ENCODE data around the gene BMP7.

DNA sequence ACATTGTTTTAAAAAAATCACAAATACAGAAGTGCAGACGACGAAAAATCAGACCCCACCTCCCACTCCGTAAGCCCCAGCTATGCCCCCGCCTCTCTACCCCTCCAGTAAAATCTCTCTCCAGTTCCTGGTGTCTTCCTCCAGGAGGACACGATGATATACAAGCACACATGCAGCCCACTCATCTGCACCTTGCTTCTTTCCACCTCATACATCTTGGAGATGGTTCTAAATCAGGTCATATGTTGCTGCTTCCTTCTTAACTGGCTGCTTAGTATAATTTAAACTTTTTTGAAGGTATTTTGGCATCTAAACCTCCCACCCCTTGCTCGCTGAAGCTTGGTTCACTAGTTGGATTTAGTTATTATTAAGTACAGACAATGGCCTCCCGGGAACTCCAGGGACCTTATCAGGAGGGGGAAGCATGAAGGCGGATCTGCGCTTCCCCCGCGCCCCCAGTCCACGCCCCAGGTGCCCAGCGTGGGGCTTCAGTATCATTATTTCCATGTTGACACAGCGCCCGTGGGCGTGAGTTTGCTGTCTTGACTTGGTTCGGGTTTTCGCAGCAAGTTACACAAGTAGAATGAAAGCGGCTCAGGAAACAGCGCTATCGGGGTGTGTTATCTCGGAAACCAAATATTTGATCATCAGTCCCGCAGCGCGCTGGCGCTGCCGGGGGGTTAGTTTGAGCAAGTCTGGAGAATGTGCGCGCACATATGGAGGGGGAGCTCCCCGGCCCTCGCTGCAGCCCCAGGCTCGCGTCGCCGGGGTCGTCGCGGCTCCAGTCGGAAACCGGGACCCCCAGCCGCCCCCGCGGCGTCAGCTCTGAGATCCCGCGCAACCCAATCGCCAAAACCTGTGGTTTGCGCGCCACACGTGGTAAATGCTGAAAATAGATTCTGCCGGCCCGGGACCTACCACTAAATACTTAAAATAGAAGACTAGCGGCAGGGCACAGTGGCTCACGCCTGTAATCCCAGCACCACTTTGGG is 2.3 kb downstream of the BMP7 start:
- TF ChIP-seq, protein P1, sequence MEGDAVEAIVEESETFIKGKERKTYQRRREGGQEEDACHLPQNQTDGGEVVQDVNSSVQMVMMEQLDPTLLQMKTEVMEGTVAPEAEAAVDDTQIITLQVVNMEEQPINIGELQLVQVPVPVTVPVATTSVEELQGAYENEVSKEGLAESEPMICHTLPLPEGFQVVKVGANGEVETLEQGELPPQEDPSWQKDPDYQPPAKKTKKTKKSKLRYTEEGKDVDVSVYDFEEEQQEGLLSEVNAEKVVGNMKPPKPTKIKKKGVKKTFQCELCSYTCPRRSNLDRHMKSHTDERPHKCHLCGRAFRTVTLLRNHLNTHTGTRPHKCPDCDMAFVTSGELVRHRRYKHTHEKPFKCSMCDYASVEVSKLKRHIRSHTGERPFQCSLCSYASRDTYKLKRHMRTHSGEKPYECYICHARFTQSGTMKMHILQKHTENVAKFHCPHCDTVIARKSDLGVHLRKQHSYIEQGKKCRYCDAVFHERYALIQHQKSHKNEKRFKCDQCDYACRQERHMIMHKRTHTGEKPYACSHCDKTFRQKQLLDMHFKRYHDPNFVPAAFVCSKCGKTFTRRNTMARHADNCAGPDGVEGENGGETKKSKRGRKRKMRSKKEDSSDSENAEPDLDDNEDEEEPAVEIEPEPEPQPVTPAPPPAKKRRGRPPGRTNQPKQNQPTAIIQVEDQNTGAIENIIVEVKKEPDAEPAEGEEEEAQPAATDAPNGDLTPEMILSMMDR (conservative IDR thresholded peaks at IDR 0.05; ENCODE audit: low read length) = no peak
- TF ChIP-seq EZH2phosphoT487 (IDR thresholded peaks at IDR 0.05; ENCODE audit: borderline replicate concordance) = no peak
